HK-2 (cell line): ENCODE results near the gene CD151.

Experiments used
- DNase-seq: peaks from one replicate; pipeline ENCODE4 v3.0.0-alpha.2; 2018; ENCODE audit not compliant: unreplicated experiment

The CD151 gene

DNA sequence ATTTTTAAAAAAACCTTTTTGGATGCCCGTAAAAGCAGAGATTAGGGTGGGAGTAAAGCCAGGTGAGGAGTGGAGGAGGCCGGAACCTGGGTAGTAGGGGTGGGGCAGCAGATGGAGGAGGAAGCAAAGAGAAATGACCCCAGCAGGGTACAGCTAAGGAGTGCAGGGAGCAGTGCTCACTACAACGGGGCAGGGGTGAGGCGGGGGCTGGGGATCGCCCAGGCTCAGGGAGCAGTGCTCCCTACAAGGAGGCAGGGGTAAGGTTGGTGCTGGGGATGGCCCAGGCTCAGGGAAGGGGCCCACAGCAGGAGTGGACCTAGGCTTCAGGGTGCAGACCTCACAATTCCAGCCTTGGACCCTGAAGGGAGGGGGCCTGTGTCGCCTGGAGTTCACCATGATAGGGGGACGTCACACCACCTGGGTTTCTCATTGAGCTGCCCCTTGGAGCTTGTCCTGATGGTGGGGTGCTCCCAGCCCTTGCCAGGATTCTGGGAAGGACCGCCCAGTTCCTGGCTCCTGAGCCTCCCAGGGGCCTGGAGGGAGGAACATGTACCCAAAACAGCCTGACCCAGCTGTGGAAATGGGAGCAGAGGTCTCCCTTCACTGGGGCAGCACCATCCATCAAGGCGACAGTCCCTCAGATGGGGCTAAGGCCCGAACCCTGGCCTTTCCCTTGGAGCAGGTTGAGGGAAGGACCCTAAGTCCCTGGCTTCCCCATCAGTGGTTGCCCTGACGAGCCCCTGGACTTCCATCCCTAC lies 16.9 kb upstream of the CD151 start:
- DNase-seq: no peak

DNA sequence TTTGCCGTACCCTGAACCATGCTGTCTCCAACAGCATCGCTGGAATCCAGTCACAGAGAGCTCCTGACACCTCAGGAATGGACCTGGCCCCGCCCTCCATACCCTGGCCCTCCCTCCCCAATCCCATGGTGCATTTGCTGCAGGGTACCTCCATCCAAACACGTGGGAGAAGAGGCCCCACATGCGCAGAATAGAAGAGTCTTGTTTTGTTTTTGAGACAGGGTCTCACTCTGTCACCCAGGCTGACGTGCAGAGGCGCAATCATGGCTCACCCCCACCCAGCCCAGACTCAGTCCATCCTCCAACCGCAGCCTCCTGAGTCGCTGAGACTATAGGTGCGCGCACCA lies 16.3 kb upstream of the CD151 start:
- no peak for DNase-seq

DNA sequence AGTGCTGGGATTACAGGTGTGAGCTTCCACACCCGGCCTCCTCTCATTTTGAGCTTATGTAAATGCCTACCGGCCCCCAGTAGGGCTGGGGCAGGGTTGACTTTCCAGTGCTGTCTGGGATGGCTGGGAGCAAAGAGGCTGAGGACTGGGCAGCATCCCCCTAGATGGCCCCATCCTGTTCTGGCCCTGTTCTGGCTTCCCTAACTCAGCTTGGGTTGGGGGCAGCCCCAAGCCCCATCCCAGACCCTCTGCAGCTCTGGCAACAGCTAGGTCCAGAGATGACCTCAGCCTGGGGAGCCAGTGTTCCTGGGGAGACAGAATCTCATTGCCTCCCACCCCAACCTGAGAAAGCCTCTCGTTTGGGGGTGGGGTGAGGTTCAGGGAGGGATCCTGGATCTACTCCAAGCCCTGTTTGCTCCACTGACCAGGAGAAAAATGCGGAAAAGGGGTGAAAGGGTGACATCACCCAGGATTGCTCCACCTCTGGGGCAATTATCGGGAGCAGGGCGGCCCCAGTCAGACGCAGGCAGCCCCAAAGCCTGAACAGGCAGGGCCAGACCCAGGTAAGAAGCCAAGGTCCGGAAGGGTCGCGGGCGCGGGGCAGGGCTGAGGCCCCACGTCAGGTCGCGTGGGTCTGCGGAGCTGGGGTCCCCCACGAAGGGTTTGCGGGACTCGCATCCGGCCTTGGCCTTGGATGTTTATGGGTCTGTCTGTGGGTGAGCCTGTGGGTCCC lies 14.2 kb upstream of the CD151 start, which contains the start of gene PNPLA2:
TSS of gene PNPLA2 (plus strand) at position 519 of the 733 bp plus-strand sequence. CDS start 805 bp downstream, outside the sequence.
- peak; percentile 68 for DNase-seq

DNA sequence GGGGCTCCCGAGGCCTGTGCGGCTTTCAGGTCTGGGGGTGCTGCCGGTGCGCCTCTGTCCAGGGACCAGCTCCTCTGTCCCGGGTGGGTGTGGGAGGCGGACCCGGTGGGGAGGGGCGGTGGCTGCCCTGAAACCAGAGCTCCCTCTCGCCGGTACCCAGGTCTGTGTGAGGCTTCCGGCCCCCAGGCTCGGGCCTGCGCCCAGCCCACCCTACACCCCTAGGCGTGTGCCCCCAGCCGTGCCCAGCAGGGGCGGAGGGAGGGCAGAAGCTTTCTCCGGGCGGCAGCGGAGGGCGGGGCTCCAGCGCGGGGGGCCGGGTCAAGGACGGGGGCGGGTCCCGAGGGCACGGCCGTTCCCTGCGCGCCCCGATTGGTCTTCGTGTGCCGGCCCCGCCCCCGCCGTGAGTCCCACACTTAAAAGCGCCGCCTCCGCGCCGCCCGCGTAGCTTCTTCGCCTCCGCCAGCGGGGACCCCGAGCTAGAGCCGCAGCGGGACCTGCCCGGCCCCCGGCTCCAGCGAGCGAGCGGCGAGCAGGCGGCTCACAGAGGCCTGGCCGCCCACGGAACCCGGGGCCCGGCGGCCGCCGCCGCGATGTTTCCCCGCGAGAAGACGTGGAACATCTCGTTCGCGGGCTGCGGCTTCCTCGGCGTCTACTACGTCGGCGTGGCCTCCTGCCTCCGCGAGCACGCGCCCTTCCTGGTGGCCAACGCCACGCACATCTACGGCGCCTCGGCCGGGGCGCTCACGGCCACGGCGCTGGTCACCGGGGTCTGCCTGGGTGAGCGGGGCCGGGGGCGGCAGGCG lies 13.4 kb upstream of the CD151 start:
- peak; percentile 83 for DNase-seq

DNA sequence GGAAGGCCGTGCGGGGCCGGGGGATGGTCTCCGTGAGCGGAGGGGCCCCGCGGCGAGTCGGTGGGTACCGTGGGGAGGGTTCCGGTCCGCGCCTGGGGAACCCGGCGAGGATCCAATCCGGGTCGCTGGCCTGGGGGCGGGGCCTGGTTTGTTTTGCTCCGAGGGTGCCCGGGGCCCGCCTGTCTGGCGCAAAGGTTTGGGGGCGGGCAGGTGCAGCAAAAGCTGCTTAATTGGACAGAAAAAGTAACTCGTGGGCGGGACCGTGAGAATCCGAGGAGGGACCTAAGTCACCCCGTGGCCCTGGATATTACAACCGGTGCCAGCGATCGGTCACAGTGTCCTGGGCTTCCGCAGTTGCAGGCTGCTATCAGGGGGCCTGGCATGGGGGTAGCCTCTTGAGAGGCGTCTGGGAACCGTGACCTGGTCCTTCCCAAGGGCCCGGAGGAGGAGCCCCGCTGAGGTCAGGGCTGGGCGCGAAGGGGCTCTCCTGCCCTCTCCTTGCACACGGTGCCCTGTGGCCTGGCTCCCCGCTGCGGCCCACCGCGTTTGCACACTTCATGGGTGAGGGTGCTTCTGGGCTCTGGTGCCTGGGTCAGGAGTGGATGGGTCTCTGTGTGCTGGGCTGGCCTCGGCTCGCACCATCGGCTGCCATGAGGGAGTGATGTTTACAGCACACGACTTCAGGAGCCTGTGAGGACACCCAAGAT lies 12.7 kb upstream of the CD151 start:
- DNase-seq: peak; percentile 76

DNA sequence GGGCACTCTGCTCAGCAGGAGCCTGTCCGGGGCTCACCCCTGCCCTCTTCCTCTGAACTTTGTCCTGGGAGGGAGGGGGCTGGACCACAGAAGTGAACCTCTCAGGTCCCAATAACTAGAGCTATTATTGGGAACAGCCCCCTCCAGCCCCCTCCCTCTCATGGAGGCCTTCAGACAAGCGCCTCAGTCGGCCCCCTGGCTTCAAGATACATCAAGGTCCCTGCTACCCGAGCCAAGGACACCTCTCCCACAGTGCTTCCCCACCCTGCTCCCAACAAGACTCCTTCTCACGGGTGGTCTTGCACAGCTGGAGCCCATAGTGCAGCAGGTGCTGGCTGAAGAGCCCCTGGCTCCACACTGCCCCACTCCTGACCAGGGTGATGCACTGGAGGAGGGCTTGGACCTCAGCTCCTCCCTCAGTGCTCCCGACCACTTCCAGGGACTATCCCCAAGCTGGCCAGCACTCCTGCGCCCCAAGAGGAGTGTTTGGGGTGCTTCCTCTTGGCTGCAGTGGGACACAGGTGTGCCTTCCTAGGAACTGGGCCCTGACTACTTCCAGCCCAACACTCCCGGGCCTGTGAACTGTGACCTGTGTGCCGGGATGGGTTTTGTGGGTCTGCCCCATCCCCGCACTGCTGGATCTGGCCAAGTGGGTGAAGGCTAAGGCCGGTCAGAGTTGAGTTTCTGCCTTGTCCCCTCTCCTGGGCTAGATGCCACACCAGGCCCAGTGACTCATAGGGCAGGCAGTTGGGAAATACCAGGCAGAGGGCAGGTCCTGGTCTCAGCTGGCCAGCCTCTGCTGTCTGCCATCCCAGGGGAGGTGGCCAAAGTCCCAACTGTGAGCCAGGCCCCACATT lies 11.9 kb upstream of the CD151 start:
- DNase-seq: peak; percentile 67

DNA sequence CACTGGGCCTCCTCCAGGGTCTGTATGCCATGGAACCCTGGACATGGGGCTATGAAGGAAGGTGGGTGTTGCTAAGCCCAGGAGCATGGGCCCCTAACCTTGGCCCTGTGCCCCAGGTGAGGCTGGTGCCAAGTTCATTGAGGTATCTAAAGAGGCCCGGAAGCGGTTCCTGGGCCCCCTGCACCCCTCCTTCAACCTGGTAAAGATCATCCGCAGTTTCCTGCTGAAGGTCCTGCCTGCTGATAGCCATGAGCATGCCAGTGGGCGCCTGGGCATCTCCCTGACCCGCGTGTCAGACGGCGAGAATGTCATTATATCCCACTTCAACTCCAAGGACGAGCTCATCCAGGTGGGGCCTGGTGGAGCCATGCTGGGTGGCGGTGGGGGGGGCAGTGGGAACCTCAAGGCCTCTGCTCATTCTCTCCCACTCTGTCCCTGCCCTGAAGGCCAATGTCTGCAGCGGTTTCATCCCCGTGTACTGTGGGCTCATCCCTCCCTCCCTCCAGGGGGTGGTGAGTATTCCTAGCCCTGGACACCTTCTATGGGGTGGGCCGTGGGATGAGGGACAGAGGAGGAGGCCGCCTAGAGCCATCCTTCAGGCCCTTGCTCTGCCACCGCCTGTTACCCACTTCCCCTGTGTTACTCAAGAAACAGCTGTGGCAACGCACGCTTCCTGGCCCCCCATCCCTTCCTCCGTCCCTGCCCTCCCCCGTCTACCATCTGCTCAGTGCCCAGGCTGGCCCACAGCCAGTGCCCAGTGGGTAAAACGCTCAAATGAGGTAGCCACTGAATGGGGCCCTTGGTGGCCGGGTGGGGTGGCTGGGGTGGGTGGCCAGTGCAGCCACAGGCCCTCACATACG lies 11.0 kb upstream of the CD151 start:
- no peak for DNase-seq

DNA sequence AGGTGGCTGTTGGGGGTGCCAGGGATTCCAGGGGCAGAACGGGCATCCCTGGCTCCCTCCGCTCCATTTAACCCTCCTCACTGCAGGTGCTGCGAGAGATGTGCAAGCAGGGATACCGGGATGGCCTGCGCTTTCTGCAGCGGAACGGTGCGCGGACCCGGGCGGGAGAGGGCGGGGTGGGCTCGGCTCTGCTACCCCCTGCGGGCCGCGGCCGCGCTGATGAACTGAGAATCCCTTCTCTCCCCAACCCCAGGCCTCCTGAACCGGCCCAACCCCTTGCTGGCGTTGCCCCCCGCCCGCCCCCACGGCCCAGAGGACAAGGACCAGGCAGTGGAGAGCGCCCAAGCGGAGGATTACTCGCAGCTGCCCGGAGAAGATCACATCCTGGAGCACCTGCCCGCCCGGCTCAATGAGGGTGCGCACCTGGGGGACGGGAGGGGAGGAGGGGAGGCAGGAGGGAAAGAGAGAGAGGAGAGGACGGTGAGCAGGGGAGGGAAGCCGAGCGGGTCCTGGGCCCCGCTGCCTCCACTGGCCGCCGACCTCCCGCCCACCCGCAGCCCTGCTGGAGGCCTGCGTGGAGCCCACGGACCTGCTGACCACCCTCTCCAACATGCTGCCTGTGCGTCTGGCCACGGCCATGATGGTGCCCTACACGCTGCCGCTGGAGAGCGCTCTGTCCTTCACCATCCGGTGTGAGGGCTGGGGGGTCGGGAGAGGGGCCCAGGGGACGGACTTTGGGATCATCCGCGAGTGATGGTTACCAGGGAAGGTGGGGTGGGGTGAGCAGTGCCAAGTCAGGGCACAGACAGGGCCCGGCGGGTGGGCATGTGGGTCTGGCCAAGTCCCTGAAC lies 9.1 kb upstream of the CD151 start:
- no peak for DNase-seq

DNA sequence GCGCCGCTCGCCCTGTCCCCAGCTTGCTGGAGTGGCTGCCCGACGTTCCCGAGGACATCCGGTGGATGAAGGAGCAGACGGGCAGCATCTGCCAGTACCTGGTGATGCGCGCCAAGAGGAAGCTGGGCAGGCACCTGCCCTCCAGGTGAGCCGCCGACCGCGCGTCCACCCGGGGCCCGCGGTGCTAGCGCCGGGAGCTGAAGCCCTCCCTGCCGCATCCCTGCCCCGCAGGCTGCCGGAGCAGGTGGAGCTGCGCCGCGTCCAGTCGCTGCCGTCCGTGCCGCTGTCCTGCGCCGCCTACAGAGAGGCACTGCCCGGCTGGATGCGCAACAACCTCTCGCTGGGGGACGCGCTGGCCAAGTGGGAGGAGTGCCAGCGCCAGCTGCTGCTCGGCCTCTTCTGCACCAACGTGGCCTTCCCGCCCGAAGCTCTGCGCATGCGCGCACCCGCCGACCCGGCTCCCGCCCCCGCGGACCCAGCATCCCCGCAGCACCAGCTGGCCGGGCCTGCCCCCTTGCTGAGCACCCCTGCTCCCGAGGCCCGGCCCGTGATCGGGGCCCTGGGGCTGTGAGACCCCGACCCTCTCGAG lies 8.4 kb upstream of the CD151 start:
- no peak for DNase-seq

DNA sequence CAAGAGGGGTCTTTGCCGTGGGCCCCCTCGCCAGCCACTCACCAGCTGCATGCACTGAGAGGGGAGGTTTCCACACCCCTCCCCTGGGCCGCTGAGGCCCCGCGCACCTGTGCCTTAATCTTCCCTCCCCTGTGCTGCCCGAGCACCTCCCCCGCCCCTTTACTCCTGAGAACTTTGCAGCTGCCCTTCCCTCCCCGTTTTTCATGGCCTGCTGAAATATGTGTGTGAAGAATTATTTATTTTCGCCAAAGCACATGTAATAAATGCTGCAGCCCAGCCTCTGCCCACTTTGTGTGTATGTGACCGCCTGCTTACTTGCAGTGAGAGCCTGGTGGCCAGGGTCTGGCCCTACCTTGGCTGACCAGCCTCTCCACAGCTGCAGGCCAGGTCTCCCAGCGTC lies 7.8 kb upstream of the CD151 start:
- no peak for DNase-seq

DNA sequence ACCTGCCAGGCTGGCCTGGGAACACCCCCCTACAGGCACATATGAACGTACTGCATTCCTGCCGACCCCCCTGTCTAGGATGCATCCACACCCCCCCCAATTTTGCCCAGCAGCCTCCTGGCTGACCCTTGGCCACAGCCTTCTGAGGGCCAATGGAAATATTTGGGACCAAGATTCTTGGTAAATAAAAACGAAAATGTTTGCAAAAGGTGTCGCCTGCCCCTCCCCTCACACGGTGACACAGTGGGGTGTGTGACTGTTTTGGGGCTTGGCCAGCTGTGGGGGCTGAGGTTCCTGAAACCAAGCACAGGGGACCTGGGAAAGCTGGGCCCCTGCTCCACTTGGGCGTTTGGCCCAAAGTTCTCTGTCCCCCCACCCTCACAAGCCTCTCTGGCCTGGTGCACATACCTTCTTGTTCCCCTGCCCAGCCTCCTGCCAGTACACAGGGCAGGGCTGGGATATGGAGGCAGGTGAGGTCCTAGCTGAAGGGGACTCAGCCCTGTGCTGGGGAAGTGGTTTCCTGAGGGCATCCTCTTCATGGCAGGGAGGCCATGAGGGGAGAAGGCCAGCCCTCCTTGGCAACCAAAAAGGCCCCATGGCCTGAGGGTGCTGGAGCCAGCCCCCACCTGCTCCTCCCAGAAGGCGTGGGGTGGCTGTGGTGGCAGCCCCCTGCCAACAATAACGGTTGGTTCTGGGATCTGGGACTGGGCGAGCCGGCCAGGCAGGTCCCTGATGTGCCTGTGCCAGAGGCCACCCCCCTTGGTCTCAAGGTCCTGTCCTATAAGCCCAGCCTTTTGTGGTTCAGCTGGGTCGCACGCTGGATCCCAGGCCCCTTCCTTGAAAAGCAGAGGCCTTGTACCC lies 7.2 kb upstream of the CD151 start:
- DNase-seq: no peak

DNA sequence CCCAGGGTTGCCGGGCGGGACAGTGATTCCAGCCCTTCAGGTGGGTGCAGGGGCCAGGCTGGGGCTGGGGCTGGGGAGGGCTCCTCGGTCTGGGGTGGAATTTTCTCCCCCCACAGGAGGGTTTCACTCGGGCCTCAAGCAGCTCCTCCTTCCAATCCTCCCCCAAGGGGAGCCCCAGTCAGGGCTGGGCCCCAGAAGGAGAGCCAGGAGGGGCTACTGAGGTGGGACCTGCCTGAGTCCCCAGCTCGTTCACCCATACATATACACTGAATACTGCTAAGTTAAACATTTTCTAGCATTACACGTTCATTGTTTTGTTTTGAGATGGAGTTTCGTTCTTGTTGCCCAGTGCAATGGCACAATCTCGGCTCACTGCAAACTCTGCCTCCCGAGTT lies 6.5 kb upstream of the CD151 start:
- no peak for DNase-seq

DNA sequence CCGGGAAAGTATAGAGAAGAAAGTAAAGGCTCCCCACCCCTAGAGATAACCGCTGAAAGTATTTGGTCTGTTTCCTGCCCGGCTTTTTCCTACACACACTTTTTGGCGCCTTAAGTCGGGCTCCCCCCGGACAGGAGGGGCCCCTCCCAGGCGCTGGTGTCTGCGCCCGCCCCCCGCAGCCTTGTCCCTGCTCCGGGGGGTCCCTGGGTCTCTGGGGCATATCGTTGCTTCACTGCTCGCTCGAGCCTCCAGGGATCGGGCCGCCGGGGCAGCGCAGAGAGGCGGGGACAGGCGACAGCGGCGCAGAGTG lies 6.0 kb upstream of the CD151 start:
- DNase-seq: no peak

DNA sequence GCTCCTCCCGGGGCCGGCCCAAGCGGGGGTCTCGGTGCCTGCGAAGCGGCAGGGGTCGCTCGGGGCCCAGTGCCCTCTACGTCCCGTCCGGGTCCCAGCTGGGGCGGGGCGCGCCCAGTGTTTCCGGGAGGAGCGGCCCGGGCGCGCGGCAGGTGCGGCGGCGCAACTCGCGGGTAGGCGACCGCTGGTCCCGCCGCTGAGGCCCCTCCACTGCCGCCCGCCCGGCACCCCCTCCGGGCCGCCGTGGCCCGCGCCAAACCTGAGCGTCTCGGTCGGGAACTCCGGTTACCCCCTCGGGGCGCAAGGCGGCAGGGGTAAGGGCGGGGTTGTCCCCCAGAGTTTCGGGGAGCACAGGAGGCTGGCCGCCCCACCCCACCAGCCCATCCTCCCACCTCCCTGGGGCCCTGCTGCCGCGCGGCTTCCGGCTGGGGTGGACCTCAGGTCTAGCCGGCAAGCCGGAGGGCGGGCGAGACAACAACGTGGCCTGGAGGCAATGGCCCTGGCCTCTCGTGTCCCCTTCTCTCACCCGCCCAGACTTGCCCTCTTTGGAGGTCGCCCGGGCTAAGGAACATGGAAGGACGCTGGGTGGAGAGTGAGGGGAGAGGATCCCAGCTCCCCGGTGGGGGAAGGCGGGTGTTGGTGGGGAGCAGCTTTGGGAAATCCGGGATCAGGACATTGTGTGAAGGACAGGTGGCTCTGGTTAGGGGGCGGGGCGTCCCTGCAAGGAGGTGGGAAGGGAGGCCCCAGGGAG lies 5.4 kb upstream of the CD151 start:
- no peak for DNase-seq

DNA sequence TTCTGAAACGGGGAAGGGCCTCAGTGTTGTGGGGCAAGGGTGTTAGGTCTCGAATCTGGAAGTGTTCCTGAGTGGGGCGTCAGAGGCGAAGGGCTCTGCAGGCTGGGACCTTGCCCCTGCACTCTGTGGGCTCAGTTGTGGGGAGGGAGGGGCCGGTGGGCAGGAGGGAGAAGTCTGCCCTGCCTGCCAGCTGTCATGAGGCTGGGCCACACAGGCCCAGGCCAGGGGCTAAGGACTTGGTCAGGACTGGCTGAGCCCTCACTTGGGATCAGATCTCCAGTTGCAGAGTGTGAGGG lies 4.9 kb upstream of the CD151 start, which contains the start of gene CRACR2B:
TSS of gene CRACR2B (plus strand) at position 23 of the 296 bp plus-strand sequence. CDS start 689 bp downstream, outside the sequence.
- no peak for DNase-seq

DNA sequence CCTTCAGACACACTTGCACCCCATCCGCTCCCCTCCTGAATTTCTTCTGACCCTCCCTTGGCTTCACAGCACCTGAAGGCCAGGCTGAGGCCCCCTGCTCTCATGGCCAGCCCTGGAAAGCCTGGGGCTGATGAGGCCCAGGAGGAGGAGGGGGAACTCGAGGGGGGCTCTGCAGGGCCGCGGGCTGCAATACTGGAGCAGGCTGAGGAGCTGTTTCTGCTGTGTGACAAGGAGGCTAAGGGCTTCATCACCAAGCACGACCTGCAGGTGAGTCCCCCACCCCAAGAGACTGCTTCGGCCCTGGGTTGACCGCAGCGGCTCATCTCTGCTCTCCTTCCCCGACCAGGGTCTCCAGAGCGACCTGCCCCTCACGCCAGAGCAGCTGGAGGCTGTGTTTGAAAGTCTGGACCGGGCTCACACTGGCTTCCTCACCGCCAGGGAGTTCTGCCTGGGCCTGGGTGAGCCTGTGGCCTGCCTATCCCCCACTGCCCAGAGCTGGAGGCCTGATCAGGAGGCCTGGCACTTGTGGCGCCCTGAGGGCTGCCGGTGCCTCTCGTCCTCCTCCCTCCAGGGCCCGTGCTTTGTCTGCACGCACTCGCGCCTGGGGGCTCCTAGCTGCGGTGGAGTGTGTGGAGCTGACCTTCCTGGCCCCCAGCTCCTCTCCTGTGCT lies 4.1 kb upstream of the CD151 start:
- no peak for DNase-seq
